ENCODE data around the gene HIVEP3.

Gene HIVEP3

GRCh38 chr1:41868241-41868998 lies 50.3 kb downstream of the HIVEP3 start:
- DNase-seq: no peak

- DNase-seq: no peak
Observed at GRCh38 chr1:41866285-41866684, 52.4 kb downstream of the HIVEP3 start.

- no peak for DNase-seq
Observed at GRCh38 chr1:41864471-41865040, 54.2 kb downstream of the HIVEP3 start.

DNA sequence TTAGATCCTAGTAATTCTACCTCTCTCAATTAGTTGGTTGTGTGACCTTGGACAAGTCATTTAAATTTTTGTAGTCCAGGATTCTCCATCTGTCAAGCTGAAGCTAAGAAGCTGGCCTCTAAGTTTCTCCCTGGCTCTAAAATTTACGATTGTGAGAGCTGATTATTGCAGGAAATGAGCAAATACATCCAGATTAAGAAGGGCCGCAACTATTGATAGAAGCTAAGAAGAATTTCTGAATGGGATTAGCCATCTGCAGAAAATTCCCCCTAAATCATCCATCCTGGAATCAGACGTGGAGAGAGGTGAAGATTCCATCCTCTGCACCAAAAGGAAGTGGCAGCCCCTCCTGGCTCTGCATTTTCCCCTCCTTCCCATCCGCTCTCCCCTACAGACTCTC lies 55.0 kb downstream of the HIVEP3 start:
- no peak for DNase-seq

DNA sequence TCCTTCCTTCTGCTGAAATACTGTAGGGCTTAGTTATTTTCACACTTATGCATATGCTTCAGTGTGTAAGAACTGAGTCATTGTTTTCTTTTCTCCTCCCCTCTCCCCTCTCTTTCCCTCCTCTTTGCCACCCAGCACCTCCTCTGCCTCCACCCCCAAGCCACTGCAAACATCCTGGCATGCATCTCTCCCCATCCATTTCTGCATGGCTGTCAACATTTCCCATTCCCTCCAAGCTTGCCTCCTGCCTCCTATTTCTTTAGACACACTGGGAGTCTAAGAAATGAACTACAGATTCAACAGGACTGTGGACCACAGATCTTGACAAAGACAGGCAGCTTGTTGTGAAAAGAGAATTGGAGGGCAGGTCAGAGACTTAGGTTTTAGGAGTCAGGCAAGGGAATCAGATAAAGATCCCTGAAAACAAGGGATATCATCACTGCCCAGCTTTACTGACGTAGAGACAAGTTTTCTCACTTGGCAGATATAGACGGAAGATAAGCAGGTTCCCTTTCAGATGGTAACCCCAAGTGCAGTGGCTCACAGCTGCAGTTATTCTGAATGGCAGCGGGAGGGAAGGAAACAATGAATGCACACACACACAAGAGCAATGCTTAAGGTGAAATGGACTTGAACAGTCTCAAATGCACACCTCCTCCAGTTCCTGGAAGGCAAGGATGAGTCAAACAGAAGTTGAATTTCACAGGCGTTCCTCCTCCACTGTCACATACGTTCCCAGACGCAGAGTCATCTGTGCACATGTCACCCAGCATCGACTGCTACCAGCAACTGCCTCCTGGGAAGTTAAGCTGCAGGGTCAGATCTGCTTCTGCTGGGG lies 56.1 kb downstream of the HIVEP3 start:
- DNase-seq: no peak

DNA sequence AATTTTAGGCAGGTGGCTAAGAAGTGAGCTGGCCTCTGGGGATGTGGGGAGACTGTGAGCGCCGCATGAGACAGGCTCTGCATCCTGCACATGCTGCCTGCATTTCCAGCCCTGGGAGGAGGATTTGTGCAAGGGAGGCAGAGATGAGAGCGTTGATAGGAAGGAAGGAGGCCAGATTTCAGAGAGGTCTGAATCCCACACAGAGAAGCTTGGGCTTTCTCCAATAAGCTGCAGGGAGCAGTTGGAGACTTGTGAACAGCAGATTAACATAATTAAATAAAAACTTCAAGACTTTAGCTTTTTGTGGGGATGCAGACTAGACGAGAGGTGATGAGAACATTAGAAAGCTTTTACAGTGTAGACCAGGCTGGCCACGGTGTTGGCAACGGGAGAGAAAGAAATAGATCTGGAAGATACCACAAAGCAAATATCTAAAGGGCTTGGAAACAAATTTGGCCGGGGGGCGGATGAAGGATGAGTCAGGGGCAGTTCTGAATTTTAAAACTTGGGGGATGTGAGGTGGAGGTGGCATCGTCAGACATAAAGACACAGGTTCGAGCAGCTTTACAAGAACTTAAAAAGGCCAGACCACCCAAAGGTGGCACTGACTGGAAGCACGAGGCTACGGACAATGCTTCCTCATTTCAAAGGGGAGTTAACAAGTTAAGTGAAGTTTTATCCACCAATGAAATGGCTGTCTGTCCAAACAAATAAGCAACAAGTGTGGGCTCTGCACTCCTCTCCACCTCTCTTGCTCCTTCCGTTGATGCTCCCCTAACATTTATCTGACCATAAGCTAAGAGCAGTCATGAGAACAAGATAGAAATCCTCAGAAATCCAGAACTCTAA lies 57.0 kb downstream of the HIVEP3 start:
- no peak for DNase-seq

- no peak for DNase-seq
Observed at GRCh38 chr1:41860771-41861170, 58.0 kb downstream of the HIVEP3 start.

DNA sequence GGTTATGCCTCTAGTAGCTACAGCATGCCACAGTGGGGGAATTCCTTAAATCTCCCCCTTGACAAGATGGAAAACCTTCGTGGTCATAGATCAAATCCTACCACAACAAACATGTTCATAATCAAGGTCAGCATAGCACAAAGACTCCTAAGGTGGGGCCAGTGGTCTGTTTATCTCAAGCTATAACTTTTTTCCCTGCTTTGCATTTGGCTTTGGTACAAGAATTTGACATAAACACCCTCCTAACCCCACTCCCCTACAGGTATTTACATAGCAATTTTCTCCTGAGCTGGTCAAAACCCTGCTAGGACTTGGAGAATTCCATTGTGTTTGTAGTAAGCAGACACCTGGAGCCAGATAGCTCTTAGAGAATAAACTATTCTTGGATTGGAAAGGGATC lies 58.5 kb downstream of the HIVEP3 start:
- no peak for DNase-seq

GRCh38 chr1:41859686-41860085 lies 59.0 kb downstream of the HIVEP3 start:
- DNase-seq: no peak

DNA sequence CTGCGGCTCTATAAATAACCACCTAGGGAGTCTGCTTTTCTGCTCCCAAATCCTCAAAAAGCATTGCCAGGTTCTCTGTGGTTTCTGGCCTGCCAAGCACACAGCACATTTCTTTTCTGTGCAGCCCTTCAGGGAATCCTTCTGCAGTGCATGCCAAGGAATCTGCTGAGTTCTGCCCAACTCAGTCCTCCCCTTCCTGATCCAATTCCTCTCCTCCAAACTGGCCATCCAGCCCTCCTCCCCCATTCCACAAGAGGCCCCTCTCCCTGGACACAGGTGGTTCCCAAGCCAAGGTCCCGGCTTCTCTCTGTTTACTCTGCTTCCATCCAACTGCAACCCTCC lies 61.8 kb downstream of the HIVEP3 start:
- DNase-seq: no peak

DNA sequence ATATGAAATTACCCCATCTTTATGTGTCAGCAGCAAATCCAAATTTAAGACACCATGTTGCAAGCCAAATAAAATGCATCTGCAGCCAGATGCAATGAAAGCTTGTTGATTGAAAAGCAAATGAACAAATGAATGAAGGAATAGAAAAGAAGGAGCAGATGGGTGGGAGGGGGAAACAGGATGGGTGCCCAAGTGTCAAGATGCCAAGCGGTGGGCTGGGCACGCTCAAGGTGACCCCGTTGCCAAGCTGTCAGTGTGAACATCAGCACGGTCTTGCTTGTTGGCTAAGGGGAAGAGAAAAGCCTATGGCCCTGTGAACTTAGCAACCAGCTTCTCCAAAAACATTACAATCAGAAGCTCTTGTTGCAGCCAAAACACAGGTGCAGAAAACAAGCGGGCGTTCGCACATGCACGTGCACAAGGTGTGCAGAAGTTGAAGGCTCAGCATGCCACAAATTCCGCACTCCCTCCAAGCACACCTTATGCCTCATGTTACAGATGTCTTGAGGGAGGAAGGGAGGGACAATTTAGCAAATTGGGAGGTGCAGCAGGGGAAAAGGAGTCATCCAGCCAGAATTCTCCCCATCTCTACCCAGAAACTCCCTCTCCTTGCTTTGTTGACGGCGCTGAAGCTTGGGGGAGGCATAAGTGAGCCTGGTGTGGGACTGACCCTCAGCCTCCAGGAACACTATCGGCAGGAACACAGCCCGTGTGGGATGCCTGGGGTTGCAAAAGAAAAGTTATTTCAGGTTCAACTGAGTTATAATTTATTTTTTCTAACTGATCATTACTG lies 62.4 kb downstream of the HIVEP3 start:
- no peak for DNase-seq

GRCh38 chr1:41855713-41856112 lies 63.0 kb downstream of the HIVEP3 start:
- DNase-seq: no peak

GRCh38 chr1:41853907-41854306 lies 64.8 kb downstream of the HIVEP3 start:
- DNase-seq: no peak

- DNase-seq: no peak
Observed at GRCh38 chr1:41852091-41852490, 66.6 kb downstream of the HIVEP3 start.

DNA sequence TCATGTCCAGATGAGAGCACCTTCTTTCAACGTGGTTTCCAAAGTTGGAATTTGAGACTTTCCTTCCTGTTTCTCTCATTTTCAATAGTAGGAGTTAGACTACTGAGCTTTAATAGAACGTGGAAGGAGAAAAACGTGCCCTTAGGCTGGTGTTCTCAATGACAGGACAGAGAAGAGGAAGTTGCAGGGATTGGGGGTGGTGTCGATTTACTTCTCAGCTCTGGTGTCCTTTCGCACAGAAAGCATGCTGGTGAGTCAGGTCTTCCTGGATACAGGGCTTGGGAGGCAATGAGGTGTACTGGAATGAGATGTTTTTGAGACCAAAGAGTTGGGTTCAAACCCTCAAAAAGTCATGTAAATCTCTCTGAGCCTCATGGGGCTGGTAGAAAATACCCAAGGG lies 67.1 kb downstream of the HIVEP3 start:
- DNase-seq: no peak

DNA sequence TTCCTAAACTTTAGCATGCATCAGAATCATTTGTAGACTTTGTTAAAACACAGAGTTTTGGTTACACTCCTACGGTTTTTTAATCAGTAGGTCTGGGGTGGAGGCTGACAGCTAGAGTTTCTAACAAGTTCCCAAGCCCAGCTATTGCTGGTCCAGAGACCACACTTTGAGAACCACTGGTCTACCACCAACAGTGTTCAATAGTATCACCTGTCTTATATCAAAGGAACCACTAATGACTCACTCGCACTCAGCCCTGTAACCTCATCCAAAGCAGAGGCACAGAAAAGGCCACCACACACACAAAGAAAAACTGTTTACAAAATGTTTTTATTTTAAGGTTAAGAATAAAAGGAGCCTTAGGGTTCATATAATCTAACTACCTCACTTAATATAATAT lies 68.7 kb downstream of the HIVEP3 start:
- no peak for DNase-seq

DNA sequence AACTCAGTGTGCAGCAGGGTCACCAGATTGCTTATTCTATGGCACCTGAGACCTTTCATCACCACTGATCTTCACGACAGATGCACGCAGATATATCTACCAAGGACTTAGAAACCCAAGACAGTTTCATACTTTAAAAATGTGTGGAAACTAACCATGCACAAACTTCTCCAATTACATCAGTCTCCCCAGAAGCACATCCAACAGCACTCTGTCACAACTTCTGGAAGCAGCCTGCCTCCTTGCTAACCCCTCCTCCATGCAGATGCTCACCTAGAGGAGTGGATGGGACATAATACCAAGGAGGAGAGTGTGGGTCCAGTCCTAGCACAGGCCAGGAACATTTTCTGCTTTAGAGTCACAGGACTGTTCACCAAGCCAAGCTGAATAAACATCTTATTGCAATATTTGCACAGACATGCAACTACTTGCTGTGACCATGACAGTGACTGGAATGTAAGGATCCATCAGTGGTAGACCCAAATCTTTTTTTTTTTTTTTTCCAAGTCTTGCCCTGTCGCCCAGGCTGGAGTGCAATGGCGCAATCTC lies 69.4 kb downstream of the HIVEP3 start:
- DNase-seq: no peak

GRCh38 chr1:41848216-41848952 lies 70.3 kb downstream of the HIVEP3 start:
- DNase-seq: no peak

DNA sequence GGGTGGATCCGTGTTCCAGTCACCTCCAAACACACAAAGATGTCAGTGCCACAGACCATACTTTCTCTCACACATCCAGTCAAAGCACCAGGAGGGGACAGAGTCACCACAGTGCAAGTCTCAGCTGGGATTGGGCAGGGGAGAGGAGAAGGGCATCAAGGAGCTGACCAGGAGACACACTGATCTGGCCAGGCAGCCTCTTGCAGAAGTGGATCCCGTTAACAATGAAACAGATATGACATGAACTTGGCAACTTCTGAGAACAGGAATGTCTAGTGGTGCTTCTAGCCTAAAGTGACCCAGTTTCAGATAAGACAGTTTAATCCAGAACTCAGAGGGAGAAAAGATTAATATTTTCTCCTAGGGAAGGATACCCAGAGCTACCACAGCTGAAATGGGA lies 71.0 kb downstream of the HIVEP3 start:
- DNase-seq: no peak

DNA sequence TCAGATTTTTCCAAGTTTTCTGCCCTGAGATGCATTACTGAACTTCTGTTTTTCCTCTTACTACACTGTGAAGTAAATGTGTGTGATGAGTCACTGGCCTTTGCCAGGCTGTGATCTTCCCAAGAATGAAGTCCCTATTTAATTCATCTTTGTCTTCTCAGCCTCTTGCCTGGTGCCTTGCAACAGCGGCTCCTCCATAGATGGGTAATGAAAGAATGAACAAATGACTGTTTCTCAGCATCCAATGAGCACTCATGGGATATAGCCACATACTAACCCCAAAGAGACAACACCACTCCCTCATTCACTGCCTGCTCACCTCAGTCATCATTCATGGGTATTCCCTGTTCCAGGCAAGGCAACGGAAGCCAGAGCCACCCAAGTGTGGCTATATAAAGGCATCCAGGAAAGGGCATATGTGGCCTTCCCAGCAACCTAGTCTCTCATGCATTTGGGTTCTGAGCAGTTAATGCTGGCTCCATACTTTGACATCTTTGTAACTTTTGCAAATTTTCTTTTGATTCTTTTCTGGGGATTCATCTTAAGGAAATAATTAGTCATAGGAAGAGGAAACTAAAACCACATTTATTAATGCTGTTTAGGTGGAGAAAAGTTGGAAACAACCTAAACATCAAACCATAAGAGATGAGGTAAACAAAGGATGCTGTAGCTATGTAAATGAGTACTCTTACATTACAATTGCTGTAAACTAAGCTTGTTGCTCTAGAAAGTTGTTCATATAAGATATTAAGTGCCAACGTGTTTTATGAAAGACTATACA lies 71.9 kb downstream of the HIVEP3 start:
- no peak for DNase-seq
